SK-N-SH (cell line): ENCODE results near the gene CCDC91. TPM values are rescaled to one million over a fixed set of nuclear protein-coding genes. Genes with fewer than 3 reads are reported as not detected.
"Not testable (repeated sequence)": the region's sequence is repeated elsewhere in the genome, so short reads cannot be mapped to it uniquely, and the experiment has no call there.

Experiments used
- CTCF ChIA-PET: fragments of 300-600, 350-600 bp; formaldehyde crosslinking; extraction: SDS; loops from one replicate; lab custom pipeline; 2021; lab: Yijun Ruan, JAX
- POLR2A ChIA-PET: fragments of 350-600 bp; sonication (Branson Sonifier 250); formaldehyde crosslinking; extraction: SDS; loops from one replicate; lab custom pipeline; 2020; ENCODE audit warnings: antibody characterized with exemption, inconsistent platforms; lab: Yijun Ruan, JAX
- DNase-seq: peaks from one replicate; pipeline ENCODE4 v3.0.0; 2012
- H2AFZ ChIP-seq: fragments of 200-600 bp; sonication (generic); 2 replicates; pipeline ENCODE4 v1.8.1; 2016; ENCODE audit warnings: antibody characterized with exemption, mild to moderate bottlenecking, low read depth
- H3F3A ChIP-seq: fragments of 200-600 bp; sonication (generic); replicated peaks from 2 replicates; pipeline ENCODE3; 2016; ENCODE audit warnings: antibody characterized with exemption, mild to moderate bottlenecking; ENCODE audit not compliant: insufficient read depth
- H3K27ac ChIP-seq, 2 experiments: fragments of 200-500 bp in 1 of 2; fragments of 200-600 bp in 1 of 2; sonication (Bioruptor generic) in 1 of 2; sonication (generic), shearing (Covaris generic) in 1 of 2; 2 replicates each; pipeline versions ENCODE4 v1.5.1 to v1.6.1; 2014 to 2016; ENCODE audit warnings: low read depth in 2 of 2, inconsistent platforms in 1 of 2, low read length in 1 of 2, mild to moderate bottlenecking in 1 of 2, mixed read lengths in 1 of 2
- H3K27me3 ChIP-seq: fragments of 200-600 bp; sonication (generic), shearing (Covaris generic); 2 replicates; pipeline ENCODE4 v1.6.1; 2016; ENCODE audit warnings: mixed run types; ENCODE audit not compliant: insufficient read depth
- H3K36me3 ChIP-seq, 2 experiments: fragments of 200-500 bp in 1 of 2; fragments of 200-600 bp in 1 of 2; sonication (Bioruptor generic) in 1 of 2; sonication (generic) in 1 of 2; replicated peaks in 1 of 2; 2 replicates each; pipeline versions ENCODE3 to v1.5.1; 2014 to 2016; ENCODE audit warnings: low read length in 1 of 2, mild to moderate bottlenecking in 1 of 2; ENCODE audit not compliant: insufficient read depth in 2 of 2, control insufficient read depth in 1 of 2
- H3K4me1 ChIP-seq, 2 experiments: fragments of 200-500 bp in 1 of 2; fragments of 200-600 bp in 1 of 2; sonication (Bioruptor generic) in 1 of 2; sonication (generic), shearing (Covaris generic) in 1 of 2; 2 replicates each; pipeline versions ENCODE4 v1.5.1 to v1.6.1; 2014 to 2016; ENCODE audit warnings: low read depth in 1 of 2, low read length in 1 of 2, mixed run types in 1 of 2; ENCODE audit not compliant: insufficient read depth in 2 of 2, control insufficient read depth in 1 of 2
- H3K4me2 ChIP-seq: fragments of 200-600 bp; sonication (generic), shearing (Covaris generic); 2 replicates; pipeline ENCODE4 v1.6.1; 2017; ENCODE audit warnings: mixed run types
- H3K4me3 ChIP-seq, 2 experiments: fragments of 200-500 bp in 1 of 2; fragments of 200-600 bp in 1 of 2; sonication (Bioruptor generic) in 1 of 2; sonication (generic), shearing (Covaris generic) in 1 of 2; 2 replicates each; pipeline versions ENCODE4 v1.5.1 to v1.8.1; 2014 to 2016; ENCODE audit warnings: low read depth in 2 of 2, inconsistent platforms in 1 of 2, low read length in 1 of 2, mild to moderate bottlenecking in 1 of 2, mixed read lengths in 1 of 2, moderate library complexity in 1 of 2
- H3K79me2 ChIP-seq: fragments of 200-600 bp; sonication (generic); 2 replicates; pipeline ENCODE4 v1.8.1; 2017; ENCODE audit warnings: mild to moderate bottlenecking; ENCODE audit not compliant: insufficient read depth
- H3K9ac ChIP-seq: fragments of 200-600 bp; sonication (generic); 2 replicates; pipeline ENCODE4 v1.6.1; 2017; ENCODE audit warnings: mixed run types
- H3K9me2 ChIP-seq: fragments of 200-600 bp; sonication (generic); 2 replicates; pipeline ENCODE4 v1.6.1; 2017; ENCODE audit warnings: mixed run types
- H3K9me3 ChIP-seq: fragments of 200-600 bp; sonication (generic); 2 replicates; pipeline ENCODE4 v1.6.1; 2017; ENCODE audit warnings: mixed run types, mild to moderate bottlenecking, moderate library complexity
- H4K20me1 ChIP-seq: fragments of 200-600 bp; sonication (generic); 2 replicates; pipeline ENCODE4 v1.6.1; 2017; ENCODE audit warnings: mild to moderate bottlenecking, mixed run types; ENCODE audit not compliant: insufficient read depth
- CHD2 ChIP-seq: fragments of 150-350 bp; IDR thresholded peaks from 2 replicates; pipeline ENCODE4 v1.6.1; 2018; ENCODE audit warnings: low read length; ENCODE audit not compliant: partially characterized antibody
- CTCF ChIP-seq: fragments of 200-600 bp; sonication (generic); IDR thresholded peaks from 2 replicates; pipeline ENCODE4 v1.6.1; 2017; ENCODE audit warnings: antibody characterized with exemption, mild to moderate bottlenecking, moderate library complexity
- EP300 ChIP-seq, 2 experiments: IDR thresholded peaks; 2 replicates each; pipeline versions ENCODE4 v1.4.0 to v1.6.1; 2012; ENCODE audit warnings: borderline replicate concordance in 1 of 2, low read depth in 1 of 2, low read length in 1 of 2
- EZH2phosphoT487 ChIP-seq: fragments of 200-600 bp; sonication (generic); IDR thresholded peaks from 2 replicates; pipeline ENCODE4 v1.6.1; 2017; ENCODE audit warnings: low read depth, mixed run types, mild to moderate bottlenecking, antibody characterized with exemption, moderate library complexity, borderline replicate concordance
- GABPA ChIP-seq: IDR thresholded peaks from 2 replicates; pipeline ENCODE4 v1.4.0; 2012; ENCODE audit warnings: low read depth, mild to moderate bottlenecking
- MAX ChIP-seq: IDR thresholded peaks from 2 replicates; pipeline ENCODE4 v1.4.0; 2012; ENCODE audit warnings: low read depth
- NRF1 ChIP-seq: IDR thresholded peaks from 2 replicates; pipeline ENCODE4 v1.6.1; 2012; ENCODE audit warnings: low read depth, mild to moderate bottlenecking, low read length
- POLR2AphosphoS5 ChIP-seq: IDR thresholded peaks from 2 replicates; pipeline ENCODE4 v1.6.1; 2012; ENCODE audit warnings: low read depth, low read length
- RAD21 ChIP-seq: IDR thresholded peaks from 2 replicates; pipeline ENCODE4 v1.6.1; 2012; ENCODE audit warnings: mild to moderate bottlenecking, low read length
- REST ChIP-seq: IDR thresholded peaks from 2 replicates; pipeline ENCODE4 v1.6.1; 2012; ENCODE audit warnings: mild to moderate bottlenecking, low read depth, low read length, moderate library complexity
- RFX5 ChIP-seq: IDR thresholded peaks from 2 replicates; pipeline ENCODE4 v1.6.1; 2012; ENCODE audit warnings: mild to moderate bottlenecking, improper control_type of control experiment, low read length
- RXRA ChIP-seq: IDR thresholded peaks from 2 replicates; pipeline ENCODE4 v1.4.0; 2012; ENCODE audit warnings: low read depth, mild to moderate bottlenecking, borderline replicate concordance
- YY1 ChIP-seq: IDR thresholded peaks from 2 replicates; pipeline ENCODE4 v1.4.0; 2012; ENCODE audit warnings: low read depth, mild to moderate bottlenecking
- WGBS: methylation state at CpG from one replicate; pipeline ENCODE4 v1.1.6; 2017; ENCODE audit warnings: low lambda C conversion rate; 5-methylcytosine and 5-hydroxymethylcytosine counted together
- polyA plus RNA-seq, 3 experiments: library from polyadenylated mRNA; depleted of rRNA; stranded (reverse); fragments of >200 nt; gene quantifications; 2 replicates each; pipeline ENCODE4 v1.2.3, GENCODE V29; 2012

CCDC91 gene
- polyA plus RNA-seq, 1 of the 3 experiments (the other 2 are of a cell fraction), result 13.0 TPM

- TF ChIP-seq RFX5, result no peak
Measured at GRCh38 chr12:28258998-28259397, 68.7 kb downstream of the CCDC91 start (continued).

- Histone ChIP-seq H3K4me1 (no peaks in the 10 kb centered on the region), H3K36me3 (peaks cover 9 to 11% of the 10 kb centered on the region in 2 experiments), H4K20me1 (no peaks in the 10 kb centered on the region), H2AFZ (no peak overlapping the region), H3K27ac (no peak overlapping the region), H3K4me3 (no peak overlapping the region), H3K27me3 (no peaks in the 10 kb centered on the region), H3K4me2 (no peak overlapping the region), H3K79me2 (no peaks in the 10 kb centered on the region), H3K9me3 (0 out of 2 replicates have a peak, but pooled peaks cover 4% of the 10 kb centered on the region), H3F3A (no peaks in the 10 kb centered on the region), H3K9ac (no peak overlapping the region), H3K9me2 (no peaks in the 10 kb centered on the region)
- CTCF ChIA-PET, result interaction anchor here (1.5 kb wide), 1 partner anchor 74 kb away, joined by 4 read pairs; no protein-coding TSS in a partner anchor
- TF ChIP-seq REST (no peak), RAD21 (no peak), NRF1 (no peak), RXRA (no peak), EZH2phosphoT487 (no peak), EP300 (IDR thresholded peaks at IDR 0.05; ENCODE audit: borderline replicate concordance in 1 of 2, low read depth in 1 of 2, low read length in 1 of 2) (no peak), GABPA (no peak), CHD2 (no peak), POLR2AphosphoS5 (no peak), YY1 (no peak), MAX (no peak), CTCF (no peak)
- no peak for DNase-seq
- POLR2A ChIA-PET, result no interaction called here
- WGBS, result 94% methylated on average over 2 of the region's 2 CpGs
Measured at GRCh38 chr12:28265435-28266042, 75.3 kb downstream of the CCDC91 start.

- H3K27ac ChIP-seq, CTCF ChIA-PET, H3K9me2 ChIP-seq, POLR2A ChIA-PET, DNase-seq, H2AFZ ChIP-seq, H3K9ac ChIP-seq, H3K4me1 ChIP-seq, H3K4me2 ChIP-seq, H3K4me3 ChIP-seq, H3F3A ChIP-seq, H3K79me2 ChIP-seq, H4K20me1 ChIP-seq, H3K27me3 ChIP-seq: not testable (repeated sequence)
- peaks cover 12 to 25% of the 10 kb centered on the region in 2 experiments for H3K36me3 ChIP-seq
- 93% methylated on average over 5 of the region's 5 CpGs for WGBS
- H3K9me3 ChIP-seq, result peaks cover 14% of the 10 kb centered on the region
Measured at GRCh38 chr12:28267920-28268607, 77.8 kb downstream of the CCDC91 start.
